Prostate gland (tissue), 2 donors: ENCODE measurements around the gene TMEM132E.

Experiments
- POLR2A ChIP-seq: fragments of 450-650 bp; IDR thresholded peaks from one replicate; pipeline ENCODE4 v1.6.1; 2016; ENCODE audit warnings: antibody characterized with exemption, mild to moderate bottlenecking
- TF ChIP-seq, protein P1 (sequence below), 4 experiments: fragments of 200-600 bp in 2 of 4; fragments of 450-650 bp in 2 of 4; sonication (generic) in 2 of 4; IDR thresholded peaks; 1 replicate in 3 of 4; 2 replicates in 1 of 4; pipeline ENCODE4 v1.5.1; 2016 to 2019; ENCODE audit warnings: antibody characterized with exemption in 4 of 4, mild to moderate bottlenecking in 2 of 4, moderate library complexity in 2 of 4

DNA sequence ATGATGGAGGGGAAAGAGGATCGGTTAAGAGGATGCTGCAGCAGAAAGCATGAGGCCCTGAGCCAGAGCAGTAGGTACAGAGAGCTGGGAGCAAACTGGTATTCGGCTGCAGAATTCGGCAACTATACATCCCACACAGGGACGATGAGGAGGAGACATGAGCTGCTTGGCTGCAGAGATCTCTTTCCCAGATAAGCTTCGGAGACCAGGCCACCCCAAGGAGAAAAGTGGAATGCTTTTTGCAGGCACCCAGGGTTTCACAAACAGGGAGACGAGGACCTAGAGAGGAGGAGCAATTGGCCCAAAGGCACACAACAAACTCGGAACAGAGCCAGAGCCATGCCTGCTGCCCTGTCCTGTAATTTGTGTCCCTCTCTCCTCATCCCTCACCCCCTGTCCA is 62.0 kb downstream of the TMEM132E start:
- TF ChIP-seq, protein P1, sequence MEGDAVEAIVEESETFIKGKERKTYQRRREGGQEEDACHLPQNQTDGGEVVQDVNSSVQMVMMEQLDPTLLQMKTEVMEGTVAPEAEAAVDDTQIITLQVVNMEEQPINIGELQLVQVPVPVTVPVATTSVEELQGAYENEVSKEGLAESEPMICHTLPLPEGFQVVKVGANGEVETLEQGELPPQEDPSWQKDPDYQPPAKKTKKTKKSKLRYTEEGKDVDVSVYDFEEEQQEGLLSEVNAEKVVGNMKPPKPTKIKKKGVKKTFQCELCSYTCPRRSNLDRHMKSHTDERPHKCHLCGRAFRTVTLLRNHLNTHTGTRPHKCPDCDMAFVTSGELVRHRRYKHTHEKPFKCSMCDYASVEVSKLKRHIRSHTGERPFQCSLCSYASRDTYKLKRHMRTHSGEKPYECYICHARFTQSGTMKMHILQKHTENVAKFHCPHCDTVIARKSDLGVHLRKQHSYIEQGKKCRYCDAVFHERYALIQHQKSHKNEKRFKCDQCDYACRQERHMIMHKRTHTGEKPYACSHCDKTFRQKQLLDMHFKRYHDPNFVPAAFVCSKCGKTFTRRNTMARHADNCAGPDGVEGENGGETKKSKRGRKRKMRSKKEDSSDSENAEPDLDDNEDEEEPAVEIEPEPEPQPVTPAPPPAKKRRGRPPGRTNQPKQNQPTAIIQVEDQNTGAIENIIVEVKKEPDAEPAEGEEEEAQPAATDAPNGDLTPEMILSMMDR (IDR thresholded peaks at IDR 0.05), result no peak
- TF ChIP-seq POLR2A, result no peak
